ENCODE data around the gene RGS6.

DNA sequence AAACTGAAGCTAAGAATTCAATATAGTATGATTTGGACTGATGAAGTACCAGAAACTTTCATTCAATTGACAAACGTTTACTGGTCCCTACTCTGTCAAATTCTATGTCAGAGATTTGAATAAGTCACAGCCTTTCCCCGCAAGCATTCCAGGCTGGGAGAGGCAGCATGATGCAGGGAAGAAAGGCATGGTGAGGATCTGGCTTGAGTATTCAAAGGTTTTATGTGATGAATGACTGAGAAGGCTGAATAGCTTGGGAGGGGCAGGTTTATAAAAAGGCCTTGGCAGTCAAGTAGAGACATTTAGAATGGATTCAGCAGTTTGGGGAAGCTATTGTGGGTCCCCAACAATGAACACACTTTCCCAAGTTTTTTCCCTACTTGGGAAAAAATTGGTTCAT is 529.8 kb downstream of the RGS6 start:
- TF ChIP-seq POLR2A (IDR thresholded peaks at IDR 0.05; ENCODE audit: low read length), result no peak
- no peak for TF ChIP-seq GATA1 (IDR thresholded peaks at IDR 0.05; ENCODE audit: low read depth, low read length)
